Measurements from ENCODE around the gene AFF2.

Gene AFF2

DNA sequence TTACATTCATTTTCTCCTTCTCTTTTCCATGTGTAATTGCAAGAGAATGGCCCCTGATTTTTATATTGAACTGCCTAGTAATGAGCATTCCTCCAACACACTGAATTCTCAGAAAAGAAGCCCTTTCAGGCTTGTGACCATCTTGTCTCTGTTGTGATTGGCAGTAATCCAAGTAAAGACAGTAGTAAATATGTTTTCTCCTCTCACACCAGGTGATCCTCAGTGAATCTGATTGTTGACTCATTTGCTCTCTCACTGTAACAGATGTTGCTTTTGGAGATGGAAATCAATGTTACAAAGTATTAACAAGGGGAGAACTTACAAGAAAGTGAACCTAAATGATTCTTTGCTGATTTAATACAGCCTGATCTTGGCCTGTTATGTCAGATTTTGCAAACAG lies 271.0 kb downstream of the AFF2 start:
- DNase-seq, result no peak

DNA sequence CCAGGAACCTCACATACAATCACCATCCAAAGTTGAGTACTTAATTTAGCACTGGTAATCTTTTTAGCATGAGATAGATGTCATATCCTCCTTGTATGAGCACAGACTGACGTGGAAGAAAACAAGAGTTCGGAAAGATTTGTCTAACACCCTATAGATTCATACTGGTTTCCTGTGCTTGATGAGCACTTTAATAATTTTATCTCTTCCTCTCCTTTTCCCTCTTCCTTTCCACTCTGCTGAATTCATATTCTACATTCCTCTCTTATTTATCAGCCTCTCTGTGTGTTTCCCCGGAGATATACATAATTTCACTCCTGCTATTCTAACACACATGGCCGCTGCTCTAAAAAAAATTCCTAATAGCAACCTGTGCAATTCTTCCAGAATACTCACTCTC lies 273.9 kb downstream of the AFF2 start:
- no peak for DNase-seq

DNA sequence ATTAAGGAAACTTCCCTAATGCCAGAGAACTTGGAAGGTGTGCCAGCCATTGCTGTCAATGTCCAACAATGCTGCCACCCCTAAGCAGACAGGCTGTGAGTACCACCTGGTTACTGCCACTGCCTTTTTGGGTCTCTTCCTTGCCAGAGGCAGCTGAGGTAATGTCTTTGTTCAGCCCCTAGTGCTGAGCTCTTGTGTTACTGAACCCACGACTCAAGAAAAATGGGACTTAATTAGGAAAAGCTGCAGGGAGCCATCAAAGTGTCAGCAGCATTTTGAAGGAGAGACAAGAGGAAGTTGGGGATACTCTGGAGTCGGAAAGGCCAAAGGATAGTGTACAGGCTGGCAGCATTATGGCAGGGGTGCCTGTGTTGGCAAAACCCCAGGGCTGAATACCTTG lies 283.7 kb downstream of the AFF2 start:
- no peak for DNase-seq

DNA sequence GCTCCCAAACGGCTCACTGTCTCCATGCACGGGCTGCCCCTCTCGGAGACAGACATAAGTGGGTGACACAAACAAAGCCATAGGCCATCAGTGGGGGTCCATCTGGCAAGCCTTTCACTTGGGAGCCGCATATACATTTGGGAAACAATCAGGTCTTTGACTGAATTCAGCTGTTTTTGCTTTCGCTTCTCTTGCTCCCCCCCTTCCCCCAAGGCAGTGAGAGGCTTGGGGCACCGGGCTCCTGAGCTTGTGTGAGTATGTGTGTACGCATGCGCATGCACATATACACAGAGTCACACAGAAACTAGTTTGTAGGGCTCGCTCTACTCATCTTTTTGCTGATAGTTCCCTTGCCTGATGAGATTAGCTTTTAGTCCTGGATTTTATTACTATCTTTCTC lies 284.4 kb downstream of the AFF2 start:
- DNase-seq, result no peak

DNA sequence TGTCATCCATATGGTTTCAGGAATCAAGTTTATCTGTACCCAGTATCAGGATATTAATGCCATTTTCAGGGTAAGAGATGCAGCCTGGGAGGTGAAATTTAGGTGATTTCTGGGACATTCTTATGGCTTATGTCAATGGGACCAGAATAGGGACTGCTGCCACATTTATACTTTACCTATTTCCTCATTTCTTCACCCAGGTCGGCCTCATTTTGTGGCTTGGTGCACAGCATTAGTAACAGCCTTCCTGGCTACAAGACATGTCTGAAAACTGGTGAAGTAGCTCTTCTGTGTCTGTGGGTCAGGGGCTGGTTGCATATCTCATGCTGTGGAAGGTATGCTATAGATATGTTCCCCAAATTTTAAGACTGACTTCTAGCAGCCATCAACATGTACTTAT lies 284.8 kb downstream of the AFF2 start:
- DNase-seq, result no peak

DNA sequence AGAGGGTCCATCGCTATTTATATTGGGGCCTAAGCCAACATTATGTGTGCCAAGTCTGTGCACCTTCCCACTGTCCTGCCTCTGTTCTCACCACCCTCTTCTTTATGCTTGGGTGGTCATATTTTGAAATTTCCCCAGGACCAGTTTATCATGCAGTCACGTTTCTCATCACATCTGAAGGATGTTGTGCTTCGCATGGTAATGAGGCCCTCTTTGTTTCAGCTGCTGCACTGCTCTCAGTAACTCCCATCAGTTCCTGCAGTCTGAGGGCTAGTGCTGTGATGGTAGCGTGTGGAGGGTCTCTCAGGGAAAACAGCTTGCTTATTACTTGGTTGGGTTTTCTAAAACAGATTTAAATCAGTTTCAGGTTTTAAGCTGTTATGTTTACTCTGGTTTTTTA lies 288.0 kb downstream of the AFF2 start:
- no peak for DNase-seq

DNA sequence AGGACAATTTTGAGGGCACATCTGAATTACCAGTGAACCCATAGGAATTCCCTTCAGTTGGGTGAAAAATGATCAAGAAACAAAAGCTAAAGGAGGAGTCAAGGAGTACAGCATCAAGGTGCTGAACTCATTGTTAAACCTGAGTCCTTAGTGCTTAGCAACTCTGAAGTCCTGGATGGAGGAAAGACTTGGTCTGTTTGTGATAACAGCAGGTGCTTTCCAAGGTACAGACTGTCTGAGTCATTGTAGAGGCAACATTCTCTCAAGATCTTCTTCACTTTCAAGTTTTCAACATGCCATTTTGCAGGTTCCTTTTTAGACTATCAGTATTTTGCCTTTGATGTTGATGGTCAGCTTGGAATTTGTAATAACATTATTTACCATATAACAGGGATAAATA lies 293.9 kb downstream of the AFF2 start:
- no peak for DNase-seq

DNA sequence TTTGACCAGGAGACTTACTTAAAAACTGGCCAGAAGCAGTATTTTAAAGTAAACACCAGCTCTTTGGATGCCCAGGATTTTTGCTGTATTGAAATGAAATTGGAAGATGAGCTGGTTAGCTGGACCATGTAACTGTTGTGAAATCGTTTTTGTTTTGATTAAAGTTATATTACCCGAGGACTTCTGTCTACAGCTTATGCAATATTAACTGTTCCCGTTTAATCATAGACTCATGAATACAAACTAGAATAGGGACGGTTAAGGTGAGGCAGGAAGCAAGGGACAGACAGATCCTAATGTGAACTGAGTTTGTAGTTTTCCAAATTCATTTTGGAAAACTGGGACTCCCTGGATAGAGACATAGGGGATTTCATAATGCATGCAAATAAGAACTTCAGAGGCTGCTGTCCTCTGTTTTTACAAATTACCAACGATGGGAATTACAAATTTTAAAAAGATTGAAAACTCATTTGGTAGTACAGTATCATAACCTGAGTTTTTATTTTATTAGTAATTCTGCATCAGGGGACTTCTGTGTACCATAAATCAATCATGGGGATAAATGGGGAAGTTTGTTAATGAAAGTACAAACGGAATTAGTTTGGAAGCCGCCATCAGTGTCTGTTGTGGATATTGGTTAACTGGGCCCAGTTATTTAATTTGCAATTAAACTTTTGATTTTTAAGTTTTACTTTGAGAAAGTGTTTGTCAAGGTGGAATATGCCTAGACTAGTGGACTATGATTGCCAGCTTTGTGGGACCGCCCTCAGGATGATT lies 304.4 kb downstream of the AFF2 start:
- DNase-seq, result no peak

DNA sequence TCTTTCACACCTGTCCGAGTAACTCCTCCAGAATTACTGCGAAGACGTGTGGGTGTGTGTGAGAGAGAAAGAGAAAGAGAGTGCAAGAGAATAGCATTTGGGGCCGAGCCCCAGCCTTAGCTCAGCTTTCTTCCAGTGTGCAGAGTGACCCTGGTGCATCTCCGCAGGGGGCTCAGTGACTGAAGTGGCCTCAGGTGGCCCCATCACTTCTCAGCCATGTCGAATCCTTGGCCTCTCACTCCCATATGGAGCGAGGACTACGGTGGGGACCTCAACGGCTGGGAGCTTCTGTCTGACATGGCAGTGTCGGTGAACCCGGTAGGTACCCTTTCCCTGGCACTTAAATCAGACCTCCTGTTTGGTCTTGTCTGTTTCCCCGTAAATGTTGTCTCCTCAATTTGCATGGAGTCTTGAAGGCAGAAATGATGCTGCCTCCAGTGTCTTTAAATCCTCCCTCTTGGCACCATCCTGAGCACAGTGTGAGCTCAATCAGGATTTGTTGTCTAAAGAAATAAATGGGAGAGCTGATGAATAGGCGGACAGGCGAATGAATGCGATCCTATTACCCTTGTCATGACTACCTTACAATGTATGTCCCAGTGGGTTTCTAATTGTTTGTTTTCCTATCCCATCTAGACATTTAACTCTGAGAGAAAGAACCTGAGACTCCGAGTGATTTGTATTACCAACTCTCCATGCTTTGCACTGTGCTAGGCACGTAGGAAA lies 305.9 kb downstream of the AFF2 start:
- no peak for DNase-seq

DNA sequence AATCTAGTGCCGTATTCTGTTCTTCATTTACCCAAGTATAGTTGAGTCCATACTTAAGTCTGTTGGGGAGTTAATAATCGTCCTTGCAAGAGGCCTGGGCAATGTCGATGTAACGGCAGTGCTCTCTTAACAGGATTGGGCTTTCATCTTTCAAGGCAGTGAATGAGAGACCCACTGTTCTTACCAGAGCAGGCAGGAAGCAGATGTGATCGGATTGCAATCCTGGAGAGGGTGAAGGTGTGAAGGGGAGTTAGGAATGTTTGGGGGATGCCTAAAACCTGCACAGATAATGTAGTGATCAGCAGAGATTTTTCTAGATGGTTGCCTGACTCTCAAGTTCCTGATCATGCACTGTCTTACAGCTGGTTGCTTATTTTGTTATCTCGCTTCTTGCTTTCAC lies 308.4 kb downstream of the AFF2 start:
- no peak for DNase-seq

DNA sequence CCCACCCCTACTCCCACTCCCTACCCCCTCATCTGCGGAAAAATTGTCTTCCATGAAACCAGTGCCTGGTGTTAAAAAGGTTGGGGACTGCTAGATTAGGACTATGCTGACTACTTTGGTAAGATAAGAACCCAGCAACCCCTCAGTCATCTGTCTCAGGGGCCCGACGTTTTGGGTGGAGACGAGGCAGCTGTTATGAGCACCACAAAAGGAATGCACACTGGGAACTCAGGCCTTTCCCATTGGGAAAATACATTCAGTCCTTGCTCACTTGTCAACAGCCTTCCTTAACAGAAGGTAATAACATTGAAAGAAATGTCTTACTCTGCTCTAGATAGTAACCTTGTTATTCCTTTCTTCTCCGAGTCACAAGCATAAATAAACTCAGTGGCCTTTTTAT lies 310.8 kb downstream of the AFF2 start:
- DNase-seq, result no peak

DNA sequence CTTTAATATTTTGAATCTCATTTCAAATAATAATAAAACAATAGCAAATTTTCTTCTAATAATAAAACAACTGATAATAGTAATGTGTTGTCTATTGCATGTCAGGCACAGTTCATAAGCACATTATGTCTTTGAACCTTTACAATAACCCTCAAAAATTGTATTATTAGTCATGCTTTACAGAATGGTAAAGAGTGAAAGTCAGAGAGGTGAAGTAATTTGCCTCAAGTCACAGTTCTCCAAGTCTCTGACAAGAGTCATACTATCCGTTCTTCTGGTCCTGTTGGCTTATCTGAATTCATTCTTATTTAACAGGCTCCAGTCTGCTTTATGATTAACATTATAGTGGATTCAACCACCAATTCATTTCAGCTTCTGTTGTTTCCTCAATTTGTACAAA lies 313.0 kb downstream of the AFF2 start:
- DNase-seq, result no peak

DNA sequence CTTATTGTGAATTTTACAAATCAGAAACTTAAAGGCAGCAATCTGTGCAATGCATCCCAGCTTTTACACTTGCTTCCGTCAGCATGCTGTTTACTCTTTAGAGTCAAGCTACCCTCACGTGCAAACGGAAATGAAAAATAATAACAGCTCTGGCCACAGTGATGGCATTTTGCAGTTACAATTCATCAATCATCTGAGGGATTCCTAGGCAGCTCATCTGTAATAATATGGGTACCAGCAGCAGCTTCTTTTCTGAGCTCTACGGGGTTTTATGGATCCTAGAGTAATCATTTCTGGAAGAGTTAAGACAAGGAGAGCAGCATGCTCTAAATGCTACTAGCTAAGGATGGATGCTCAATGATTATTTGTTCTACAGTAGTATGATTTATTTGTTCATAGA lies 313.6 kb downstream of the AFF2 start:
- no peak for DNase-seq

DNA sequence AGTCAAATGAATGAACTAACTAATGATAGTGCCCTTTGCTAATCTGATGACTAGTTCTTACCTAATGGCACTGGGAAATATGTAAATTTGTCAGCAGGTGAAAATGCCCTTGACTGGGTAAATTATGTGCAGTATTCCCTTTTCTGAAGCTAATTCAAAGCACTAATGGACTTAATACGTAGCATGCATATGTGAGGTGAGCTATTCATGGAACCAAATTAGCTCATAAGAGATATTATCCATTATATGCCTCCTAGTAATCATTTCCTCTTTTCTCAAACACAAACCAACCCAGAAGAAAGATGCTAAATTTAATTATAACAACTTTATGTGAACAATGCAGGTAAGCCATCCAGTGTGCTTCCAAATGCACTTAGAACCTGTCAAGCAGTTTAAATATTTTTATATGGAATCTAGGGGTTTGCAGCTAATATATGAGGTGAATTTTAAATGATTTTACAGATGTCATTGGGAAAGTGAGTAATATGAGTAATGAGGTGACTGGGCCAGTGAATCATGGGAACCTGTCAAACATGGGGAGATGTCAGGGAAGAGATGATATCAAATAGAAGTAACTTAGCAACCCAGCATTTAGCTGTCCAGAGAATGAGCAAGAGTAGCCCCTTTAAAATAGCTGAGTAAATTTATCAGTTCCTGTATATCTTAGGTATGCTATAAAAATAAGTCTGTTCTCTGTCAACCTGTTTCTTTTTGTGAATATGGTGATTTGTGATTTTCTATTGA lies 315.0 kb downstream of the AFF2 start:
- DNase-seq, result no peak

DNA sequence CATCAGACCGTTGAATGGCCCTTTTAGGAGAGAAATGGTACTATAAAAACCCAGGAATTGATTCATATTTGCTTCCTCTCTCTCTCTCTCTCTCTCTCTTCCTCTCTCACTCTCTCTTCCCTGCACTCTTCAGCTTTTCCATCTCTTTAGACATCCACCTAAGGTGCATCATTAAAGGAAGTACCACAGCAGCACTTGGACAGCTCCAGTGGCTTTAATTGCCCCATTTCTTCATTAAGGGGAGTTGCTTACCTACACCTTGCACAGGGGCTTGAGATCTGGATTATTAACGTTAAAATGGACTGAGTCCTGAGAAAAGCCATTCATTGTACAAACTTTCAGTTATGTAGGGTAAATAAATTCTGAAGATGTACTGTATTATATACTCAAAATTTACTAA lies 323.6 kb downstream of the AFF2 start:
- no peak for DNase-seq

DNA sequence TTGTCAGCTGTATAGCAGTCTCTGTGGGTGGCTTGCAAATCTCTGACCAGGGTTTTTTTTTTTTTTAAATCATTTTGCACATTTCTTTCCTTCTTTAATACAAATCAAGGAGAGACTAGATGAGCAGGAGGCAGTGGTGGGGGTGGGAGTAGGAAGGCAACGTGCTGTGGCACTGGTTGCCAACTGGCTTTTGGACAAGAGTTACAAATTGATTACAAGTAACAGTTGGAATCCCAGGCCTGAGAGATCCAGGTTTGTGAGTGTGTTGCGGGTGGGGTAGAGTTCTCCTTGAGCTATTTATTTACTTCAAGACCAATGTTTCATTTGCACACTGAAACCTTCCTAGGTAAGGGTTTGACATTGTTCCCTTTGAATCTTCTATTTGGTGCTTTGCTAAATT lies 325.3 kb downstream of the AFF2 start:
- DNase-seq, result no peak

DNA sequence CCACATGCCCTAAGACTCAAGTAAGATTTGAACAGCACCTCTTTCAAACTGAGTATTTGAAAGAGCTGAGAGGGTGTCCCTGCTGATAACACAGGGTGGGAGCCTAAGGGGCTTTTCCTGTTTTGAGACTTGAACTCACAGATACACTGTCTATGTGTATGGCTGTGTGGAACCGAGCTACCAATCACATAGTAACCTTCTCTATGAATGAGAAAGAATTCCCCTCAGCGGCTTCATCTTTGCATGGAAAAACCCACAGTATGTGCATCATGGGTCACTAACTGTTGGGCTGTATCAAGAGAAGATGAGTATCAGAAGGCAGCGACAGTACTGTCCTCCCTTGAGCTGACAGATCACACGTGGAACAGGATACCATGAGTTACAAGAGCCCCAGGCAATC lies 336.3 kb downstream of the AFF2 start:
- no peak for DNase-seq

DNA sequence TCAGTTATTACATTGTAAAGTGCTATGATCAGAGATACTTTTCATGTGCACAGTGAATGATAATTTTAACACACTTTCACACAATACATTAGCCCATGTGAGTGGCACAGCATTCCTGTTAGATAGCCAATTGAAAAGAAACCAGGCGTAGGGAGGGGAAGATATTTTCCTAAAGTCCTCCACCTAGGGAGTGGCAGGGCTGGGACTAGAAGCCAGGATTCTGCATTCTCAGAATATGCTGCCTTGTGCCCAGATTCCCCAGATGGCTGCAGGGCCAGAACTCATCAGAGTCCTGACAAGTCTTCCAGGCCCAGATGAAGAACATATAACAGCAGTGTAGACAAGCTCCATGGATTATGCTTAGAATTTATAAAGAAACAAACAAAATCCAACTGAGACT lies 350.2 kb downstream of the AFF2 start:
- DNase-seq, result no peak

DNA sequence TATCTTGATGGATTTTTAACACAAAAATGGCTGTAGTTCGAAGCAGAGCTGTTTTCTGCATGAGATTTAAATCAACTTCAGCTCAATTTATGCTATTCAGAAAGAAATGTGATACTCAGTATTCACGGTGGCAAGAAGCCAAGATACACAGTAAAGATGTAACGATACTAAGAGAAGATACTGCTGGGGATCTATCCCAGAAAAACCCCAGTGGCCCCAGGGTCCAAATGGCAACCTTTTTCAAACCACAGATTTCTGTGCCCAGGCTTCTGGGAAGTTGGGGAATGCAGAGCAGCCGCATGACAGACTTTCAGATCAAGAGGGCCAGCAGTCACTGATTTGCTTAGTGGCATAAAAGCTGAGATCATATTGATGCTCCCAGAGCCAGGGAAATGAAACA lies 353.9 kb downstream of the AFF2 start:
- no peak for DNase-seq

DNA sequence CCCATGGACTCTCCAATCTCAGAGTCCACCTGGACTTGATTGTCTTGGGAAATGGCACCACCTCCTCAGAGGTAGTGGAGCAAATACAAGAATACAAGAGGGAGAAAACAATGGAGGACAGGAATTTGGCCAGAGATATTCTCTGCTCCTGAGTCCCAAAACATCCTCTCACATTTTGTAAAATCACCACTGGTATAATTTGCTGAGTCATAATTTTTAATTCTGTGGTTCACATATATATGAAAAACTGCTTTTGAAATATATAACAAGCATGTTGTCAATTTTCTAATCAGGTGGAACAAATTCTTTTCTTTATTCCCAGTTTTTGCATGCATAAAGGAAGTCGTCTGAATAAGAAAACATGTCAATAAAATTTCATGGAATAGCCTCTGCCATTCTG lies 356.1 kb downstream of the AFF2 start:
- no peak for DNase-seq

DNA sequence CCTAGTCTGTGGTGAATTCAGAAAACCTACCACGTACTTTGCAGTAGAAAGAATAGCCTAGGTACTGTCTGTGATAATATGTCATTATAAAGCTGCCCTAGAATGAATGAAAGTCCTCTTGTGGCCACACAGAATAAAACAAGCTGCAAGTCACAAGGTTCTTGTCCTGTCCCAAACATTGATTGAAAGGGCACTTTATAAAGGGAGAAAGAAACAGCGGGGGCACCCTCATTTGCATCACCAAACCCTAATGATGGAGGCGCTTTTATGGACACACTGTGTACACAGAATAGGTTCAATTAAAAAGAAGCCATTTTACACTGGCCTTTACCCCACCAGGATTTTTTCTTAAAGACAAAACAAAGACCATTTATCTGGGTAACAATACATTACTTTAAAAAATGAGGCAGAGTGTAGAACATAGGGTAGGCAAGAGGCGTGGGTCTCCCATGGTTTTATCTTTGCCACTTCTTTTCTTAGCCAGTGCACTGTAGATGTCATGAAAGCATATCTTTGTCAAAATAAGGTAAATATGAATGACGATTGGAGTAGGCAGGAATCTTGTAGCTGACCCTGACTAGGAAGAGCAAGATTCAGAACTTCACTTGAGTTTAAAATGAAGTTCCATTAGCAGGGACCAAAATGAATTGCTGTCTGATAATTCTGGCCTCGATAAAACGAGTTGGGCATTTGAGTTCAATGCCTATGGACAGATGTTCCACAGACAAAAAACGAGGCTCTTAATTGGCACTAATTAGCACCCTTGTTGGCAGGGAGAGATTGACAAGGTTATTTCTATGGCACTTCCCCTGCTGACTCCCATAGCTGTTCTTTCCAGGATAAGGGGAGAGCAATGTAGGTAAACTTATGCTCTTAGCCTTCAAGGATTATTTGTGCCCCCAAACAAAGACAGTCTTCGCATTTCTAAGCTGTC lies 365.1 kb downstream of the AFF2 start:
- DNase-seq, result no peak

DNA sequence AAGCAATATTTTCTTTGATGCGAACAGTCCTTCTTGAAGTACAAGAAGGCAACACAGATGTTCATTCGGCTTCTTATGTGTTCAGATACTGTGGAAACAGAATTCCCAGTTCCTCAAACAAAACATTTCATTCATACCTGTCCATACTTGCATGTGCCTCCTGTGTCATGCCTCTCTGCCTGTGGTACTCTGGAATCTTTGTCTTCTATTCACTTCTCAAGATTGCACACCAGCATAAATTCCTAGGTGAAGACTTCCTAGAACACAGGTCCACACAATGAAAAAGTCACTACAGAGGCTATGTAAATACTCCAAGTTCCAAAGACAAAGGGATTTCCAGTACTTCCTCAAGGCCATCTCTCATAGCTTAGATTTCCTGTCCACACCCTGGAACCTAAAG lies 367.2 kb downstream of the AFF2 start:
- DNase-seq, result no peak
